A549 (cell line): Measurements from ENCODE around the gene MUC7.

Experiments
- BHLHE40 ChIP-seq: IDR thresholded peaks from 2 replicates; pipeline ENCODE4 v1.6.1; 2012; ENCODE audit warnings: low read depth, low read length, inconsistent platforms
- CHD4 ChIP-seq: fragments of 200-600 bp; sonication (generic); IDR thresholded peaks from 2 replicates; pipeline ENCODE4 v1.6.1; 2016; ENCODE audit warnings: antibody characterized with exemption, mild to moderate bottlenecking, borderline replicate concordance
- EP300 ChIP-seq, 2 experiments: fragments of >200 bp; sonication (Bioruptor Twin); formaldehyde crosslinking; IDR thresholded peaks; 2 replicates in 1 of 2; 3 replicates in 1 of 2; pipeline ENCODE4 v1.6.1; 2016 to 2017
- MYC ChIP-seq: IDR thresholded peaks from 2 replicates; pipeline ENCODE4 v1.6.1; 2012; ENCODE audit warnings: mild to moderate bottlenecking, inconsistent platforms, low read length, improper control_type of control experiment, borderline replicate concordance
- PHF8 ChIP-seq: fragments of 200-600 bp; sonication (generic); IDR thresholded peaks from 2 replicates; pipeline ENCODE4 v1.6.1; 2016; ENCODE audit warnings: low read depth, mild to moderate bottlenecking, antibody characterized with exemption, moderate library complexity, borderline replicate concordance
- POLR2A ChIP-seq: IDR thresholded peaks from 2 replicates; pipeline ENCODE4 v1.6.1; 2012; ENCODE audit warnings: mild to moderate bottlenecking, low read length
- POLR2AphosphoS2 ChIP-seq: conservative IDR thresholded peaks from 2 replicates; pipeline ENCODE4 v1.6.1; 2012; ENCODE audit warnings: low read length, improper control_type of control experiment, inconsistent platforms
- RAD21 ChIP-seq, 2 experiments: fragments of >200 bp in 1 of 2; sonication (Bioruptor Twin) in 1 of 2; formaldehyde crosslinking in 1 of 2; IDR thresholded peaks in 1 of 2; conservative IDR thresholded peaks in 1 of 2; 2 replicates in 1 of 2; 3 replicates in 1 of 2; pipeline ENCODE4 v1.6.1; 2012 to 2018; ENCODE audit warnings: inconsistent platforms in 1 of 2
- RARB ChIP-seq: fragments of 250-450 bp; sonication (Bioruptor Pico); IDR thresholded peaks from 2 replicates; pipeline ENCODE4 v1.8.0; 2021; ENCODE audit warnings: mild to moderate bottlenecking, moderate library complexity
- TF ChIP-seq, protein P1 (sequence below): fragments of >200 bp; sonication (Bioruptor Twin); formaldehyde crosslinking; IDR thresholded peaks from 3 replicates; pipeline ENCODE4 v1.5.1; 2016

DNA sequence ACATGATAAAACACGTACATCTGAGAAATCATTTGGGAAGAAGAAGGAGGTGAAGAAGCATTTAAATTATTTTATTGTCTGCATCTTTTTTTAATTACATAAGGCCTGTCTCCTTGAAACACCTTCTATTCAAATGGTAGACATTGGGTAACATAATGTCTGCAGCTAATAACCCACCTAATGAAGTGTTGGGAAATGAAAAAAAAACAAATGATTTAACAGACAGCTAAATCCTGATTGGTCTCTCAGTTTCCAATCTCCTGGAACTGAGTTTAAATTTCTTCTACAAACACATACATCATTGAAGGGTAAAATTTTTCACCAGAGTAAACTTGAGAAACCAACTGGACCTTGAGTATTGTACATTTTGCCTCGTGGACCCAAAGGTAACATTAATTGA, 46.3 kb downstream of the MUC7 start, which contains the start of gene AMTN:
- TF ChIP-seq POLR2AphosphoS2 = no peak
- TF ChIP-seq, protein P1, sequence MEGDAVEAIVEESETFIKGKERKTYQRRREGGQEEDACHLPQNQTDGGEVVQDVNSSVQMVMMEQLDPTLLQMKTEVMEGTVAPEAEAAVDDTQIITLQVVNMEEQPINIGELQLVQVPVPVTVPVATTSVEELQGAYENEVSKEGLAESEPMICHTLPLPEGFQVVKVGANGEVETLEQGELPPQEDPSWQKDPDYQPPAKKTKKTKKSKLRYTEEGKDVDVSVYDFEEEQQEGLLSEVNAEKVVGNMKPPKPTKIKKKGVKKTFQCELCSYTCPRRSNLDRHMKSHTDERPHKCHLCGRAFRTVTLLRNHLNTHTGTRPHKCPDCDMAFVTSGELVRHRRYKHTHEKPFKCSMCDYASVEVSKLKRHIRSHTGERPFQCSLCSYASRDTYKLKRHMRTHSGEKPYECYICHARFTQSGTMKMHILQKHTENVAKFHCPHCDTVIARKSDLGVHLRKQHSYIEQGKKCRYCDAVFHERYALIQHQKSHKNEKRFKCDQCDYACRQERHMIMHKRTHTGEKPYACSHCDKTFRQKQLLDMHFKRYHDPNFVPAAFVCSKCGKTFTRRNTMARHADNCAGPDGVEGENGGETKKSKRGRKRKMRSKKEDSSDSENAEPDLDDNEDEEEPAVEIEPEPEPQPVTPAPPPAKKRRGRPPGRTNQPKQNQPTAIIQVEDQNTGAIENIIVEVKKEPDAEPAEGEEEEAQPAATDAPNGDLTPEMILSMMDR = no peak
- no peak for TF ChIP-seq BHLHE40
- no peak for TF ChIP-seq RARB
- no peak for TF ChIP-seq CHD4
- TF ChIP-seq RAD21 (conservative IDR thresholded peaks at IDR 0.05 in 1 of 2, IDR thresholded peaks at IDR 0.05 in 1 of 2) = no peak
- no peak for TF ChIP-seq EP300 (IDR thresholded peaks at IDR 0.05)
- no peak for TF ChIP-seq PHF8
- no peak for TF ChIP-seq MYC
- no peak for TF ChIP-seq POLR2A
